BJ (cell line): ENCODE measurements around the gene IFNA4. TPM values are rescaled to one million over a fixed set of nuclear protein-coding genes. Genes with fewer than 3 reads are reported as not detected.
"Not testable (repeated sequence)": the region's sequence is repeated elsewhere in the genome, so short reads cannot be mapped to it uniquely, and the experiment has no call there.

Source experiments
- CTCF ChIA-PET: fragments of 350-600 bp; formaldehyde crosslinking; extraction: SDS; loops from one replicate; lab custom pipeline; 2021; ENCODE audit warnings: antibody characterized with exemption, inconsistent platforms; lab: Yijun Ruan, JAX
- POLR2A ChIA-PET: fragments of 300-600 bp; sonication (Branson Sonifier 250); formaldehyde crosslinking; extraction: SDS; loops from one replicate; lab custom pipeline; 2021; ENCODE audit warnings: antibody characterized with exemption; lab: Charles Lee
- DNase-seq: peaks from one replicate; pipeline ENCODE4 v3.0.0-alpha.2; 2011; ENCODE audit warnings: low read depth
- H3K27me3 ChIP-seq: 2 replicates; pipeline ENCODE4 v1.6.0; 2011; ENCODE audit warnings: low read length; ENCODE audit not compliant: control insufficient read depth, insufficient read depth
- H3K36me3 ChIP-seq: 2 replicates; pipeline ENCODE4 v1.5.1; 2011; ENCODE audit warnings: low read length; ENCODE audit not compliant: control insufficient read depth, insufficient read depth
- H3K4me3 ChIP-seq: 2 replicates; pipeline ENCODE4 v1.5.1; 2011; ENCODE audit warnings: low read depth, mild to moderate bottlenecking, control low read depth, low read length
- polyA plus RNA-seq: library from polyadenylated mRNA; depleted of rRNA; stranded (reverse); fragments of >200 nt; gene quantifications from 2 replicates; pipeline ENCODE4 v1.2.3, GENCODE V29; 2011
- TF ChIP-seq, protein P1 (sequence below): IDR thresholded peaks from 2 replicates; pipeline ENCODE4 v1.5.1; 2011; ENCODE audit warnings: low read depth, mild to moderate bottlenecking, control low read depth, inconsistent platforms, low read length, moderate library complexity; ENCODE audit not compliant: insufficient read depth

Gene IFNA4
- polyA plus RNA-seq, 1 experiment, result not detected

DNA sequence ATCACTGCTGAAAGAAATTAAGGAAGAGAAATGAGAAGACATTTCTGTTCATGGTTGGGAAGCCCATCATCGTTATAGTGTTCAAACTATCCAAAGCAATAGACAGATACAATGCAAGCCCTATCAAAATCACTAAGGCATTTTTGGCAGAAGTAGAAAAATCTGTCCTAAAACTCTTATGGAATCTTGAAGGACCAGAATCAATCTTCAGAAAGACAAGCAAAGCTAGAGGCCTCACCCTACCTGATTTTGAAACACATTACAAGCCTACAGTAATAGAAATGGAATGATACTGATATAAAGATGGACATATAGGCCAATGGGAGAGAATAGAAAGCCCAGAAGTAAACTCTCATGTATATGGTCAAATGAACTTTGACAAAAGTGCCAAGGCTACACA, 16.0 kb downstream of the IFNA4 start:
- ChIA-PET CTCF (no interaction called here), POLR2A (no interaction called here)
- no peak for DNase-seq
- H3K4me3 ChIP-seq, result no peak overlapping the region
- no peaks in the 10 kb centered on the region for H3K36me3 ChIP-seq
- TF ChIP-seq, protein P1, sequence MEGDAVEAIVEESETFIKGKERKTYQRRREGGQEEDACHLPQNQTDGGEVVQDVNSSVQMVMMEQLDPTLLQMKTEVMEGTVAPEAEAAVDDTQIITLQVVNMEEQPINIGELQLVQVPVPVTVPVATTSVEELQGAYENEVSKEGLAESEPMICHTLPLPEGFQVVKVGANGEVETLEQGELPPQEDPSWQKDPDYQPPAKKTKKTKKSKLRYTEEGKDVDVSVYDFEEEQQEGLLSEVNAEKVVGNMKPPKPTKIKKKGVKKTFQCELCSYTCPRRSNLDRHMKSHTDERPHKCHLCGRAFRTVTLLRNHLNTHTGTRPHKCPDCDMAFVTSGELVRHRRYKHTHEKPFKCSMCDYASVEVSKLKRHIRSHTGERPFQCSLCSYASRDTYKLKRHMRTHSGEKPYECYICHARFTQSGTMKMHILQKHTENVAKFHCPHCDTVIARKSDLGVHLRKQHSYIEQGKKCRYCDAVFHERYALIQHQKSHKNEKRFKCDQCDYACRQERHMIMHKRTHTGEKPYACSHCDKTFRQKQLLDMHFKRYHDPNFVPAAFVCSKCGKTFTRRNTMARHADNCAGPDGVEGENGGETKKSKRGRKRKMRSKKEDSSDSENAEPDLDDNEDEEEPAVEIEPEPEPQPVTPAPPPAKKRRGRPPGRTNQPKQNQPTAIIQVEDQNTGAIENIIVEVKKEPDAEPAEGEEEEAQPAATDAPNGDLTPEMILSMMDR, result no peak
- no peaks in the 10 kb centered on the region for H3K27me3 ChIP-seq

DNA sequence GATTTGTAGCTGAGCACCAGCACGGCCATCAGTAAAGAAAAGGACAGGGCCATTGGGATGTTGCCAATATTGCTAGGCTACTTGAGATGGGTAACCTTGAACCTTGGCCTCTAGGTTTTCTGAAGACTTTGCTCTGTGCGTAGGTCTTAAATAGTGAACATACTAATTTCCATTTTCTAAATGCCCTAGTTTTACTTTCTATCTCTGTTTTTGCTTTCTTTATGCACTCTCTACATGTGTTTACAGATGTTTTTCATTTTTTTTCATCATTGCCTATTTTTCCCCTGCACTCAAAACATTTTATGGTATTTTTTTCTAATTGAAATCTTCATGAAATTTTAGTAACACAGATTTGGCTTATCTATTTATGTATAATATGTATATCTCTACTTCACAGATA, 20.8 kb downstream of the IFNA4 start, which contains the start of gene IFNA21:
IFNA21 (minus strand) TSS at position 101 of the 400 bp plus-strand sequence; CDS start at position 53, 48 bp downstream.
- POLR2A ChIA-PET, H3K36me3 ChIP-seq: not testable (repeated sequence)

DNA sequence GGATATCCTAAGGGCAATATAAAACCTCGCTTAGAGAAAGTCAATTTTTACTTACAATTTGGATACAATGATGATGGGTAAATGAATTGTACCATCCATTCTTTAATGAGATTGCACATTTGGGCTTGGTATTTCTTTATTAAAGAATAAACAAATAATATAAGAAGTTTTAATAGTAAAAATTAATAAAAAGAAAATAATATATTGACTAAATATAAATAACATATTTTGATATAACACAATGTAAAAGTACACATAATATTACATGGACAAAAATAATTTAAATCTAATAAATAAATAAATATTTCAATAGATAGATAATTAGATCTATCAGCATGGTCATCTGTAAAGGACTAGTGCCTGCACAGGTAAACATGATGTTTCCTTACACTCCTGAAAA, 21.9 kb downstream of the IFNA4 start:
- POLR2A ChIA-PET, result no interaction called here

More for the DNA sequence above, 20.8 kb downstream of the IFNA4 start, which contains the start of gene IFNA21:
- H3K4me3 ChIP-seq, DNase-seq, H3K27me3 ChIP-seq, CTCF ChIA-PET: not testable (repeated sequence)

DNA sequence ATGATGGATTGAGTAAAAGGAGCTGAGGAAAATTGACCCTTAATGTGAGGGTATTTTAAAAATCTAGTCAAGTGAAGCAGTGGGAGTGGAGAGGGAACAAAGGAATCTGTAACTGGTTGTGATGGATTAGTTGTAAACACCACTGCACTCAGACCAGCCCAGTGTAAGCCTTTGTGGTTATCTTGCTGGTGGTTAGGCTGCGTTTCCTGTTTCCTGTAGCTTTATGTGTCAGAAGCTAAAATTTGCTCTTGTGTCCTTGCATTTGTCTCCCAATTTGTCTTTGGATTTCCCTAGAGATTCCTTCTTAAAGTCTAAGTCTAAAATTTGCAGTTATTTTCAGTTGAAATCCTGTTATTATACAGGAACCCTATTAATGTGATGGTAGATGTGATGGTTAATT, 27.2 kb downstream of the IFNA4 start:
- TF ChIP-seq, protein P1, result no peak
- no peaks in the 10 kb centered on the region for H3K36me3 ChIP-seq
- ChIA-PET CTCF (interaction anchor here (0.6 kb wide), 1 partner anchor 93 kb away, joined by 3 read pairs; no protein-coding TSS in a partner anchor), POLR2A (no interaction called here)
- no peak for DNase-seq
- no peak overlapping the region for H3K4me3 ChIP-seq
- H3K27me3 ChIP-seq, result no peaks in the 10 kb centered on the region

More for the DNA sequence above, 21.9 kb downstream of the IFNA4 start:
- Histone ChIP-seq H3K36me3 (no peaks in the 10 kb centered on the region), H3K27me3 (no peaks in the 10 kb centered on the region), H3K4me3 (no peak overlapping the region)
- DNase-seq, result no peak
- CTCF ChIA-PET, result no interaction called here
- TF ChIP-seq, protein P1, result no peak

DNA sequence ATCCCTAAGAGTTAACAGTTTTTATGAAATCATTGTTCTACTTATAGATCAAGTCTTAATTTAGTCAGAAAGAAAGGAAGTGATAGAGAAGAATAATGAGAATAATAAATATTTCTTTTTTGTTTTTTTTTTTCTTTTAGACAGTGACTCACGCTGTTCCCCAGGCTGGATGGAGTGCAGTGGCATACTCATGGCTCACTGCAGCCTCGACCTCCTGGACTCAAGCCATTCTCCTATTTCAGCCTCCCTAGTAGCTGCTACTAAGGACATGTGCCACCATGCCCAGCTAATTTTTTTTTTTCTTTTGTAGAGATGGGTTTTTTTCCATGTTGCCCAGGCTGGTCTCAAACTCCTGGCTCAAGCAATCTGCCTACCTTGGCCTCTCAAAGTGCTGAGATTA, 31.9 kb downstream of the IFNA4 start:
- ChIA-PET POLR2A (no interaction called here), CTCF (no interaction called here)
- H3K4me3 ChIP-seq, result no peak overlapping the region
- H3K36me3 ChIP-seq, result no peaks in the 10 kb centered on the region
- TF ChIP-seq, protein P1, result no peak
- DNase-seq, result no peak
- no peaks in the 10 kb centered on the region for H3K27me3 ChIP-seq
